Measurements from ENCODE around the gene PLOD1.
"Not testable (repeated sequence)": the region's sequence is repeated elsewhere in the genome, so short reads cannot be mapped to it uniquely, and the experiment has no call there.

Gene PLOD1

DNA sequence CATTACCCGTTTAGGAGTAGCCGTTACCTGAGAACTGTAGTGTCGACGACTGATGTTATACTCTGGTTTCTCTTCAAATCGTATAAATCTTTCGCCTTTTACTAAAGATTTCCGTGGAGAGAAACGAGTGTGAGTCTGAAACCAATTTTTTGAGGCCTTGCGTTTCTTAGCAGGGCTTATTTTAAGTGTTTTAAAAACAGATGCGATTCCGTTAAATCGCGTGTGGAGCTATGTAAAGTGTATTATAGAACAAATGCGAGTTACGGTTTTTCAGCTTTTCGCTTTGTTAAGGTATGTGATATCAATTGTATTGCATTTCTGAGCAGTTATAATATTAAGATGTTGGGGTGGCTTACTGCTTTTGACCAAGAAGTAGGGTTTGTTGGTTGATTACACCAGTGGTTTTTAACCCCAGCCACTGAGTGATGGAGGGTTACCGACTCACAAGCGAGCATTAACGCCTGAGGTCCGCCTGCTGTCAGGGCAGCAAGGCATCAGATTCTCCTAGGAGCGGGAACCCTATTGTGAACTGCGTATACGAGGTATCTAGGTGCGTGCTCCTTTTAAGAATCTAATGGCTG is 26.3 kb upstream of the PLOD1 start (continued):
- TF ChIP-seq, protein P1, sequence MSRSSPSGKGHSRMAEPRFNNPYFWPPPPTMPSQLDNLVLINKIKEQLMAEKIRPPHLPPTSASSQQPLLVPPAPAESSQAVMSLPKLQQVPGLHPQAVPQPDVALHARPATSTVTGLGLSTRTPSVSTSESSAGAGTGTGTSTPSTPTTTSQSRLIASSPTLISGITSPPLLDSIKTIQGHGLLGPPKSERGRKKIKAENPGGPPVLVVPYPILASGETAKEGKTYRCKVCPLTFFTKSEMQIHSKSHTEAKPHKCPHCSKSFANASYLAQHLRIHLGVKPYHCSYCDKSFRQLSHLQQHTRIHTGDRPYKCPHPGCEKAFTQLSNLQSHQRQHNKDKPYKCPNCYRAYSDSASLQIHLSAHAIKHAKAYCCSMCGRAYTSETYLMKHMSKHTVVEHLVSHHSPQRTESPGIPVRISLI (tag by site-specific recombination; IDR thresholded peaks at IDR 0.05), result no peak; the same call in 1 of the 2 replicates
- TF ChIP-seq ZIC2 (tag by site-specific recombination; IDR thresholded peaks at IDR 0.05) (no peak; the same call in 1 of the 2 replicates), ZNF274 (IDR thresholded peaks at IDR 0.05; ENCODE audit: low read length) (no peak), ZNF274 (tag by site-specific recombination; IDR thresholded peaks at IDR 0.05; ENCODE audit: borderline replicate concordance) (no peak), ZNF561 (tag by site-specific recombination; IDR thresholded peaks at IDR 0.05; ENCODE audit: borderline replicate concordance) (0 out of 2 replicates have a peak, but pooled peaks have one; percentile 21), ZNF670 (tag by site-specific recombination; IDR thresholded peaks at IDR 0.05; ENCODE audit: low read depth) (no peak), ZFP3 (tag by site-specific recombination; IDR thresholded peaks at IDR 0.05; ENCODE audit: low read depth) (no peak), ZNF585B (tag by site-specific recombination; IDR thresholded peaks at IDR 0.05) (no peak), ZNF658 (tag by site-specific recombination; IDR thresholded peaks at IDR 0.05) (no peak)
- TF ChIP-seq, protein P2, sequence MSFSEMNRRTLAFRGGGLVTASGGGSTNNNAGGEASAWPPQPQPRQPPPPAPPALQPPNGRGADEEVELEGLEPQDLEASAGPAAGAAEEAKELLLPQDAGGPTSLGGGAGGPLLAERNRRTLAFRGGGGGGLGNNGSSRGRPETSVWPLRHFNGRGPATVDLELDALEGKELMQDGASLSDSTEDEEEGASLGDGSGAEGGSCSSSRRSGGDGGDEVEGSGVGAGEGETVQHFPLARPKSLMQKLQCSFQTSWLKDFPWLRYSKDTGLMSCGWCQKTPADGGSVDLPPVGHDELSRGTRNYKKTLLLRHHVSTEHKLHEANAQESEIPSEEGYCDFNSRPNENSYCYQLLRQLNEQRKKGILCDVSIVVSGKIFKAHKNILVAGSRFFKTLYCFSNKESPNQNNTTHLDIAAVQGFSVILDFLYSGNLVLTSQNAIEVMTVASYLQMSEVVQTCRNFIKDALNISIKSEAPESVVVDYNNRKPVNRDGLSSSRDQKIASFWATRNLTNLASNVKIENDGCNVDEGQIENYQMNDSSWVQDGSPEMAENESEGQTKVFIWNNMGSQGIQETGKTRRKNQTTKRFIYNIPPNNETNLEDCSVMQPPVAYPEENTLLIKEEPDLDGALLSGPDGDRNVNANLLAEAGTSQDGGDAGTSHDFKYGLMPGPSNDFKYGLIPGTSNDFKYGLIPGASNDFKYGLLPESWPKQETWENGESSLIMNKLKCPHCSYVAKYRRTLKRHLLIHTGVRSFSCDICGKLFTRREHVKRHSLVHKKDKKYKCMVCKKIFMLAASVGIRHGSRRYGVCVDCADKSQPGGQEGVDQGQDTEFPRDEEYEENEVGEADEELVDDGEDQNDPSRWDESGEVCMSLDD (tag by site-specific recombination; IDR thresholded peaks at IDR 0.05), result peak; percentile 88; the same call in 1 of the 2 replicates

DNA sequence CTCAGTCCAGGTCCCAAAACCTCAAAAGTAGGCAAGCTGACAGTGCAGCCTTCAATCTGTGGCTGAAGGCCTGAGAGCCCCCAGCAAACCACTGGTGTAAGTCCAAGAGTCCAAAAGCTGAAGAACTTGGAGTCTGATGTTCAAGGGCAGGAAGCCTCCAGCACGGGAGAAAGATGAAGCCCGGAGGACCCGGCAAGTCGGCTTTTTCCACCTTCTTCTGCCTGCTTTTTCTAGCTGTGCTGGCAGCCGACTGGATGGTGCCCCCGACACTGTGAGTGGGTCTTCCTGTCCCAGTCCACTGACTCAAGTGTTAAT is 23.6 kb upstream of the PLOD1 start:
- ChIA-PET POLR2A (interaction anchor here (1.3 to 4.4 kb wide), 6 partner anchors 15 to 169 kb away, joined by 4 to 57 read pairs (median 20); partner anchors contain the start of genes CLCN6, KIAA2013, MFN2 and MTHFR), CTCF (interaction anchor here (0.6 to 2.1 kb wide), 4 partner anchors 8 to 945 kb away, joined by 3 to 7 read pairs (median 4); no protein-coding TSS in a partner anchor)
- H3K4me1 ChIP-seq (ENCODE audit: control insufficient read depth, insufficient read depth, low read length); H3K36me3 ChIP-seq (ENCODE audit: control insufficient read depth in 2 of 2, insufficient read depth in 1 of 2, low read length in 2 of 2); H3K27ac ChIP-seq (ENCODE audit: extremely low read depth, low read depth, low read length); H3K4me3 ChIP-seq (ENCODE audit: low read depth, low read length); H3K9me3 ChIP-seq (ENCODE audit: control insufficient read depth, insufficient read depth, low read depth, low read length): not testable (repeated sequence)

DNA sequence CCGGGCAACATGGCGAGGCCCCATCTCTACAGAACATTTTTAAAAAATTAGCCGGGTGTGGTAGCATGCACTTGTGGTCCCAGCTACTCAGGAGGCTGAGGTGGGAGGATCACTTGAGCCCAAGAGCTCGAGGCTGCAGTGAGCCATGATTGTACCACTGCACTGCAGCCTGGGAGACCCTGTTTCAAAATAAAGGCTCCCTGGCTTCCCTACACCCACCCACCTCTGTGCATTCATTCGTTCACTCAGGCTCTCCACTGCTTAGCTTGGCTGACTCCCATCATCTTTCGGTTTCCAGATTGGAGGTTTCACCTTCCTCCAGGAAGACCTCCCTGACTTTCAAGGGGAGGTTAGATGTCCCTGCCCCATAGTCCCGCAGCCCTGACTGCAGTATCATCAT is 22.5 kb upstream of the PLOD1 start:
- H3K4me1 ChIP-seq (ENCODE audit: control insufficient read depth, insufficient read depth, low read length), result no peaks in the 10 kb centered on the region
- POLR2A ChIA-PET, result interaction anchor here (1.3 kb wide), 1 partner anchor 106 kb away, joined by 4 read pairs; the partner anchor contains the start of genes CLCN6 and MTHFR
- no peaks in the 10 kb centered on the region for H3K9me3 ChIP-seq (ENCODE audit: control insufficient read depth, insufficient read depth, low read depth, low read length)
- H3K36me3 ChIP-seq (ENCODE audit: control insufficient read depth in 2 of 2, insufficient read depth in 1 of 2, low read length in 2 of 2), result peaks cover 0 to 4% of the 10 kb centered on the region in 2 experiments; a peak in 1 of 3 replicates
- CTCF ChIA-PET, result interaction anchor here (2.1 kb wide), 1 partner anchor 7 kb away, joined by 7 read pairs; no protein-coding TSS in a partner anchor
- TF ChIP-seq ZSCAN16 (tag by site-specific recombination; IDR thresholded peaks at IDR 0.05) (no peak), MYNN (tag by site-specific recombination; IDR thresholded peaks at IDR 0.05; ENCODE audit: borderline replicate concordance) (peak; percentile 80)
- H3K4me3 ChIP-seq (ENCODE audit: low read depth, low read length), result no peak overlapping the region
- no peak overlapping the region for H3K27ac ChIP-seq (ENCODE audit: extremely low read depth, low read depth, low read length)

DNA sequence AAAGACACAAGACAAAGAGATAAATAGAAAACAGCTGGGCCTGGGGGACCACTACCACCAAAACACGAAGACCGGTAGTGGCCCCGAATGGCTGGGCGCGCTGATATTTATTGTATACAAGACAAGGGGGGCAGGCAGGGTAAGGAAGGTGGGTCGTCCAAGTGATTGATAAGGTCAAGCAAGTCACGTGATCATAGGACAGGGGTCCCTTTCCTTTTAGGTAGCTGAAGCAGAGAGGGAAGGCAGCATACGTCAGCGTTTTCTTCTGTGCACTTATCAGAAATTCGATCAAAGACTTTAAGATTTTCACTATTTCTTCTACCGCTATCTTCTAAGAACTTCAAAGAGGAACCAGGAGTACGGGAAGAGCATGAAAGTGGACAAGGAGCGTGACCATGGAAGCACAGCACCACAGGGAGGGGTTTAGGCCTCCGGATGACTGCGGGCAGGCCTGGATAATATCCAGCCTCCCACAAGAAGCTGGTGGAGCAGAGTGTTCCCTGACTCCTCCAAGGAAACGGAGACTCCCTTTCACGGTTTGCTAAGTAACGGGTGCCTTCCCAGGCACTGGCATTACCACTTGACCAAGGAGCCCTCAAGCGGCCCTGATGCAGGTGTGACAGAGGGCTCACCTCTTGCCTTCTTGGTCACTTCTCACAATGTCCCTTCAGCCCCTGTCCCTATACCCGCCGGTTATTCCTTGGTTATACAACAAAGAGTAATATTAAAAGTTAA is 21.9 kb upstream of the PLOD1 start:
- POLR2A ChIA-PET; CTCF ChIA-PET; H3K4me1 ChIP-seq (ENCODE audit: control insufficient read depth, insufficient read depth, low read length); H3K27ac ChIP-seq (ENCODE audit: extremely low read depth, low read depth, low read length); H3K4me3 ChIP-seq (ENCODE audit: low read depth, low read length); H3K36me3 ChIP-seq (ENCODE audit: control insufficient read depth in 2 of 2, insufficient read depth in 1 of 2, low read length in 2 of 2); H3K9me3 ChIP-seq (ENCODE audit: control insufficient read depth, insufficient read depth, low read depth, low read length): not testable (repeated sequence)
